WERI-Rb-1 (cell line): ENCODE measurements around the gene GNAQ.

ENCODE experiments used
- DNase-seq: peaks from one replicate; pipeline ENCODE4 v3.0.0-alpha.2; 2020
- H3K27ac ChIP-seq: fragments of 250-450 bp; sonication (Bioruptor Pico); 2 replicates; pipeline ENCODE4 v1.5.1; 2020; ENCODE audit warnings: mild to moderate bottlenecking, moderate library complexity
- H3K27me3 ChIP-seq: fragments of 250-450 bp; sonication (Bioruptor Pico); 2 replicates; pipeline ENCODE4 v1.5.1; 2021; ENCODE audit warnings: mild to moderate bottlenecking, low read depth, moderate library complexity; ENCODE audit not compliant: insufficient read depth, severe bottlenecking
- H3K36me3 ChIP-seq: fragments of 250-450 bp; sonication (Bioruptor Pico); 2 replicates; pipeline ENCODE4 v1.5.1; 2020; ENCODE audit warnings: mild to moderate bottlenecking, moderate library complexity
- H3K4me3 ChIP-seq: 2 replicates; pipeline ENCODE4 v1.5.1; 2011; ENCODE audit warnings: low read depth, mild to moderate bottlenecking, control low read depth, low read length
- H3K9me3 ChIP-seq: fragments of 250-450 bp; sonication (Bioruptor Pico); 2 replicates; pipeline ENCODE4 v1.5.1; 2021; ENCODE audit warnings: mild to moderate bottlenecking, moderate library complexity; ENCODE audit not compliant: severe bottlenecking
- CTCF ChIP-seq: IDR thresholded peaks from 2 replicates; pipeline ENCODE4 v1.5.1; 2011; ENCODE audit warnings: low read depth, mild to moderate bottlenecking, control low read depth, inconsistent platforms, low read length

GNAQ gene

GRCh38 chr9:77831781-77832180 lies 199.8 kb downstream of the GNAQ start:
- no peaks in the 10 kb centered on the region for H3K27me3 ChIP-seq
- no peak overlapping the region for H3K4me3 ChIP-seq
- no peaks in the 10 kb centered on the region for H3K9me3 ChIP-seq
- no peak overlapping the region for H3K27ac ChIP-seq
- no peaks in the 10 kb centered on the region for H3K36me3 ChIP-seq
- DNase-seq: no peak
- TF ChIP-seq CTCF: no peak

GRCh38 chr9:77830618-77831285 lies 200.9 kb downstream of the GNAQ start:
- no peak overlapping the region for H3K4me3 ChIP-seq
- no peak overlapping the region for H3K27ac ChIP-seq
- no peaks in the 10 kb centered on the region for H3K36me3 ChIP-seq
- H3K9me3 ChIP-seq: no peaks in the 10 kb centered on the region
- DNase-seq: no peak
- no peak for TF ChIP-seq CTCF
- H3K27me3 ChIP-seq: no peaks in the 10 kb centered on the region

GRCh38 chr9:77829420-77829819 lies 202.2 kb downstream of the GNAQ start:
- TF ChIP-seq CTCF: no peak
- Histone ChIP-seq H3K4me3 (no peak overlapping the region), H3K27ac (no peak overlapping the region), H3K9me3 (no peaks in the 10 kb centered on the region), H3K36me3 (no peaks in the 10 kb centered on the region), H3K27me3 (no peaks in the 10 kb centered on the region)
- no peak for DNase-seq

- Histone ChIP-seq H3K9me3 (no peaks in the 10 kb centered on the region), H3K27ac (no peak overlapping the region), H3K27me3 (no peaks in the 10 kb centered on the region), H3K36me3 (no peaks in the 10 kb centered on the region), H3K4me3 (no peak overlapping the region)
- TF ChIP-seq CTCF: no peak
- no peak for DNase-seq
Measured at GRCh38 chr9:77827104-77827784, 204.4 kb downstream of the GNAQ start.

- no peak for TF ChIP-seq CTCF
- no peaks in the 10 kb centered on the region for H3K36me3 ChIP-seq
- H3K9me3 ChIP-seq: no peaks in the 10 kb centered on the region
- H3K4me3 ChIP-seq: no peak overlapping the region
- no peak for DNase-seq
- no peaks in the 10 kb centered on the region for H3K27me3 ChIP-seq
- no peak overlapping the region for H3K27ac ChIP-seq
Measured at GRCh38 chr9:77826621-77827020, 205.0 kb downstream of the GNAQ start.
